Measurements from ENCODE around the gene CHN1. TPM values are rescaled to one million over a fixed set of nuclear protein-coding genes. Genes with fewer than 3 reads are reported as not detected.

Gene CHN1
- total RNA-seq, 1 donor from 2014 or later: 32.7 TPM

DNA sequence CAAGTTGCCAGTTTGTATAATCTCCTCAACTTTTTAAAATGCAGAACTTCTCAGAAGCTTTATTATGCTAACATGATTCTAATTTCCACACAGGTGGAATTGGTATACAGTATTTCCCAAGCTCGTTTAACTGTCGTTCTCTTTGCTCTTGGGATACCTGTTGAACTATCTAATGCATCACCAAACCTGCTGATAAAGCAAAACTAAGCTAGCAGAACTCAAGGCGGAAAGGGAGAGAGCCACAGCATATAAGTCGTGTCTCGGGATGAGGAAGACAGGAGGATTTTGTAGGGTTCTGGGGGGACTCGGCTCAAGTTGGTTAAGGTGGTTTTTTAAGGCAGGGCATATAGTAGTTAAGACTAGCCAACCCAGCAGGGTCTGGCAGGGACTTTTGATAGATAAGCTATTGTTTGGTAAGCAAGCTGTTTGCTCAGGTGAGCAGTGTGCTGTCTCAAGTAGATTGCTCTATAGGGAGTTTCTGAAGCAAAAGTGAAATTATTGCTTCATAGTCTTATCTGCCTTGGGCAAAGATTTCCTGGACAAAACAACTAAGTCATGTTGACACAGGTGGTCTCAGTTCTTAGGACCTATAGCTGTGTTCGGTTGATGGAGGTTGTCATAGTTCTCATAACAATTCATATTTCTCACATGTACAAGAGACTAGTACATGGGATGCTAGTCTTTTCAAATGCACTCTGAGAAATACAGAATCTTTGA is 212.7 kb downstream of the CHN1 start:
- H3K36me3 Mint-ChIP-seq: no peaks in the 10 kb centered on the region
- TF ChIP-seq, protein P1, sequence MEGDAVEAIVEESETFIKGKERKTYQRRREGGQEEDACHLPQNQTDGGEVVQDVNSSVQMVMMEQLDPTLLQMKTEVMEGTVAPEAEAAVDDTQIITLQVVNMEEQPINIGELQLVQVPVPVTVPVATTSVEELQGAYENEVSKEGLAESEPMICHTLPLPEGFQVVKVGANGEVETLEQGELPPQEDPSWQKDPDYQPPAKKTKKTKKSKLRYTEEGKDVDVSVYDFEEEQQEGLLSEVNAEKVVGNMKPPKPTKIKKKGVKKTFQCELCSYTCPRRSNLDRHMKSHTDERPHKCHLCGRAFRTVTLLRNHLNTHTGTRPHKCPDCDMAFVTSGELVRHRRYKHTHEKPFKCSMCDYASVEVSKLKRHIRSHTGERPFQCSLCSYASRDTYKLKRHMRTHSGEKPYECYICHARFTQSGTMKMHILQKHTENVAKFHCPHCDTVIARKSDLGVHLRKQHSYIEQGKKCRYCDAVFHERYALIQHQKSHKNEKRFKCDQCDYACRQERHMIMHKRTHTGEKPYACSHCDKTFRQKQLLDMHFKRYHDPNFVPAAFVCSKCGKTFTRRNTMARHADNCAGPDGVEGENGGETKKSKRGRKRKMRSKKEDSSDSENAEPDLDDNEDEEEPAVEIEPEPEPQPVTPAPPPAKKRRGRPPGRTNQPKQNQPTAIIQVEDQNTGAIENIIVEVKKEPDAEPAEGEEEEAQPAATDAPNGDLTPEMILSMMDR (IDR thresholded peaks at IDR 0.05; ENCODE audit: unreplicated experiment): no peak
- no peaks in the 10 kb centered on the region for H3K9me3 Mint-ChIP-seq
- no peak for DNase-seq (ENCODE audit: low spot score in 2 of 2, unreplicated experiment in 2 of 2)
- H3K27ac Mint-ChIP-seq: no peak overlapping the region
- H3K4me3 Mint-ChIP-seq: no peak overlapping the region
- H3K4me1 Mint-ChIP-seq: peaks cover 19% of the 10 kb centered on the region
- H3K27me3 Mint-ChIP-seq (ENCODE audit: low read depth): no peaks in the 10 kb centered on the region

DNA sequence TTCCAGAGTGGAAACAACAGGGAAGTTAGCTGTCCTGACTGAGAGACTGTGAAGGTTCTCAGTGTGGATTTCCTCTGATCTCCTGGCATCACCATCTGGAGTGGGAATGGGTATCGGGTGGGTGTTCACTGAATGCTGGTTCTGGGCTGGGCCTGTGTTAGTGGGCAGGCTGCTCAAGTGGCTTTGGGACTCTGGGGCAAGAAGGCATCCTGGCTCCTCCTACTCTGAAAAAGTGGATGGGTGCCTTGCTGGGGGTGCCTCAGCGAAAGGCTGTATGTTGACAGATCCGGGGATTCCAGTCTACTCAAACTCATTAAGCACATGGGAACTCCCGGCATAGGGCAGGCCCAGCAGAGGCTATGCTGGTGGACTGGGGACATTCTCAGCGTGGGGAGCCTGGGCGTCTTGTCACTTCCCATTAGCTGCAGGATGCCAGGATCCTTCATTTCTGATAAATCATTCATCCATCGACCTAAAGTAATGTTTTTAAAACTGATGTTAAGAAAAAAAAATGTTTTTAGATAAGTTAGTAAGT is 213.4 kb downstream of the CHN1 start:
- Mint-ChIP-seq H3K4me3 (no peak overlapping the region), H3K27ac (no peak overlapping the region)
- no peak for DNase-seq (ENCODE audit: low spot score in 2 of 2, unreplicated experiment in 2 of 2)

DNA sequence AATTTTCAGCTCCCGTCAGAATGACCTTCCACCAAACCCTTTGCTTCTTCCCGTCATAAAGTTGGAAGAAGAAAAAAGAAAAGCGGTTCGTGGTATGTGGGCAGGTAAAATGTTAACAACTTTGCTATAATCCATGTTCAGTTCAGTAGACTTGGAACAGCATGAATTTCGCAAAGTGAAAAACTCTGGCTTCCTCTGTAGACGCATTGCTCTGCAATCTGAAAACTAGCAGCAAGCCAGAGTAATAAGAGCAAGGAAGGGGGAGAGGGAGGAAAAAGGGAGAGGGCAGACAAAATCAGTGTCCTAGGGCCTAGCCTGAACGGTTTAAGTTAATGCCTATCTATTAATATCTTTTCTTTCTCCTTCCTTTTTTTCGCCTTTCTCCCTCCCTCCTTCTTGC is 214.2 kb downstream of the CHN1 start:
- H3K4me1 Mint-ChIP-seq: peaks cover 20% of the 10 kb centered on the region
- H3K27me3 Mint-ChIP-seq (ENCODE audit: low read depth): no peaks in the 10 kb centered on the region
- DNase-seq (ENCODE audit: low spot score in 2 of 2, unreplicated experiment in 2 of 2): no peak
- H3K36me3 Mint-ChIP-seq: no peaks in the 10 kb centered on the region
- H3K9me3 Mint-ChIP-seq: no peaks in the 10 kb centered on the region
- H3K4me3 Mint-ChIP-seq: no peak overlapping the region
- H3K27ac Mint-ChIP-seq: peak overlapping the region; percentile 21
- TF ChIP-seq, protein P1 (IDR thresholded peaks at IDR 0.05; ENCODE audit: unreplicated experiment): no peak

More for the DNA sequence above, 213.4 kb downstream of the CHN1 start:
- H3K27me3 Mint-ChIP-seq (ENCODE audit: low read depth): no peaks in the 10 kb centered on the region
- no peaks in the 10 kb centered on the region for H3K9me3 Mint-ChIP-seq
- H3K36me3 Mint-ChIP-seq: no peaks in the 10 kb centered on the region
- H3K4me1 Mint-ChIP-seq: peaks cover 23% of the 10 kb centered on the region
- TF ChIP-seq, protein P1 (IDR thresholded peaks at IDR 0.05; ENCODE audit: unreplicated experiment): no peak

DNA sequence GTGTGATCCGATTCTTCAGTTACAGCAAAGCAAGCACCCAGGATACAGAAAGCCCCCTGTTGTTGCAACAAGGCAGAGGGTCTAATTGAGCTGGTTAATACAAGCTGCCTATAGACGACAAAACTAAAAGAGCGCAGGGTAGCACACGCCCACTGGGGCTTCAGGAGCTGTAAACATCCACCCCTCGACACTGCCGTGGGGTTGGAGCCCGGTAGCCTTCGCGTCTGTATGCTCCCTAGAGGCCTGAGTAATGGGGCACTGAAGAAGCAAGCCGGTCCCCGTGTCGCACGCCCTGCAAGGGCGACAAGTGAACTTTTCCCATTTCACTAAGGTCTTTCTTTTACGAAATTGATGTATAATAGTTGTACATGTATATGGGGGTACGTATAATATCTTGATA is 216.2 kb downstream of the CHN1 start:
- H3K4me1 Mint-ChIP-seq: peaks cover 29% of the 10 kb centered on the region

DNA sequence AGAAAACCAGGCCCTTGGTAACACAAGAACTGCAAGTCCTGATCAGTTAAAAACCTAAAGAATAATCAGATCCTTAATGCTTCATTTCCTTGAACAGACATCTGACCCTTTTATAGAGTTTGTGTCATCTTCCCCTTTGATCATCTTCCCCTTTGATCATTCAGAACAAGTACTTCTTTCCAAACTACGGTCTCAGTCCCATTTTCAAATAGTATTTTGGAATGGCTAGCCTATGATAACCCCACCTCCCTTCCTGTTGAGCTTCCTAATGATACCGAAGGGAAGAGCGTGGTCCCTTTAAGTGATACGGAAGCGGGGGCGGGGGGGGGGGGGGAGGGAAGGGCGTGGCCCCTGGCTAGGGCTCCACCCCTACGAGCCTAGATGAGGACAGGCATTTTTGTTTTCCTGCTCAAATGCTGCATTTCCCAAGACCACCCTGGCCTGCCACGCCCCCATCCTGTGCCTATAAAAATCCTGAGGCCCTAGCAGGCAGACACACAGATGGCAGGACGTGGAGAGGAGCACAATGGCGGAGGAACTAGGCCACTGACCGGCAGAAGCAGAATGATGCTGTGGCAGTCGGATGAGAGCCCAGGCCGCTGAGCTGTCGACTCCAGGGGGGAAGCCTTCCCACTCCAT is 216.8 kb downstream of the CHN1 start:
- H3K4me1 Mint-ChIP-seq: peaks cover 31% of the 10 kb centered on the region
- TF ChIP-seq, protein P1 (IDR thresholded peaks at IDR 0.05; ENCODE audit: unreplicated experiment): no peak
- no peaks in the 10 kb centered on the region for H3K27me3 Mint-ChIP-seq (ENCODE audit: low read depth)
- no peak for DNase-seq (ENCODE audit: low spot score in 2 of 2, unreplicated experiment in 2 of 2)
- peak overlapping the region; percentile 74 for H3K27ac Mint-ChIP-seq
- no peaks in the 10 kb centered on the region for H3K36me3 Mint-ChIP-seq
- H3K9me3 Mint-ChIP-seq: no peaks in the 10 kb centered on the region
- H3K4me3 Mint-ChIP-seq: no peak overlapping the region

More for the DNA sequence above, 216.2 kb downstream of the CHN1 start:
- no peaks in the 10 kb centered on the region for H3K36me3 Mint-ChIP-seq
- H3K27ac Mint-ChIP-seq: no peak overlapping the region
- TF ChIP-seq, protein P1 (IDR thresholded peaks at IDR 0.05; ENCODE audit: unreplicated experiment): no peak
- no peaks in the 10 kb centered on the region for H3K9me3 Mint-ChIP-seq
- DNase-seq (ENCODE audit: low spot score in 2 of 2, unreplicated experiment in 2 of 2): no peak
- H3K27me3 Mint-ChIP-seq (ENCODE audit: low read depth): no peaks in the 10 kb centered on the region
- no peak overlapping the region for H3K4me3 Mint-ChIP-seq
